Measurements from ENCODE around the gene DPP6.

Gene DPP6

DNA sequence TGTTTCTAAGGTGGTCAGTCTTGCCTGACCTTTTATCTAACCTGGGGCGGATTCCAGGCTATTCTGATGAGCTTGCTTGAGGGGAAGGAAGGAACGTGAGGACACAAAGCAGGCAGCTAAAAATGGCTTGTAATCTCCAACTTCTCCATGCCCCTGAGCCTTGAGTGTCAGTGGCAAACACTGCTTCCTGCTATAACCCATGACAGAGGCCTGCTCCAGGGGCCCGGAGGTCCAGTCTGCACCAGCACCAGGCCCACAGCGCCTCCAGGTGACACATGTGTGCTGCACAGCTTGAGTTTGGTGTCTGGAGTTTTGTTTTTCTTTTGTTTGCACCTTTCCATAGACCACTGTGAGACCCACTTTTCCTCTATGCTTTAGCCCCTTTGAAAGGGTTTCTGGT, 742.8 kb downstream of the DPP6 start:
- DNase-seq (ENCODE audit: extremely low read depth, low read depth) = no peak
- H3K4me3 ChIP-seq (replicated peaks; ENCODE audit: low read depth, low read length) = no peak overlapping the region
- TF ChIP-seq, protein P1, sequence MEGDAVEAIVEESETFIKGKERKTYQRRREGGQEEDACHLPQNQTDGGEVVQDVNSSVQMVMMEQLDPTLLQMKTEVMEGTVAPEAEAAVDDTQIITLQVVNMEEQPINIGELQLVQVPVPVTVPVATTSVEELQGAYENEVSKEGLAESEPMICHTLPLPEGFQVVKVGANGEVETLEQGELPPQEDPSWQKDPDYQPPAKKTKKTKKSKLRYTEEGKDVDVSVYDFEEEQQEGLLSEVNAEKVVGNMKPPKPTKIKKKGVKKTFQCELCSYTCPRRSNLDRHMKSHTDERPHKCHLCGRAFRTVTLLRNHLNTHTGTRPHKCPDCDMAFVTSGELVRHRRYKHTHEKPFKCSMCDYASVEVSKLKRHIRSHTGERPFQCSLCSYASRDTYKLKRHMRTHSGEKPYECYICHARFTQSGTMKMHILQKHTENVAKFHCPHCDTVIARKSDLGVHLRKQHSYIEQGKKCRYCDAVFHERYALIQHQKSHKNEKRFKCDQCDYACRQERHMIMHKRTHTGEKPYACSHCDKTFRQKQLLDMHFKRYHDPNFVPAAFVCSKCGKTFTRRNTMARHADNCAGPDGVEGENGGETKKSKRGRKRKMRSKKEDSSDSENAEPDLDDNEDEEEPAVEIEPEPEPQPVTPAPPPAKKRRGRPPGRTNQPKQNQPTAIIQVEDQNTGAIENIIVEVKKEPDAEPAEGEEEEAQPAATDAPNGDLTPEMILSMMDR (IDR thresholded peaks at IDR 0.05; ENCODE audit: low read depth, low read length, missing control alignments) = no peak

DNA sequence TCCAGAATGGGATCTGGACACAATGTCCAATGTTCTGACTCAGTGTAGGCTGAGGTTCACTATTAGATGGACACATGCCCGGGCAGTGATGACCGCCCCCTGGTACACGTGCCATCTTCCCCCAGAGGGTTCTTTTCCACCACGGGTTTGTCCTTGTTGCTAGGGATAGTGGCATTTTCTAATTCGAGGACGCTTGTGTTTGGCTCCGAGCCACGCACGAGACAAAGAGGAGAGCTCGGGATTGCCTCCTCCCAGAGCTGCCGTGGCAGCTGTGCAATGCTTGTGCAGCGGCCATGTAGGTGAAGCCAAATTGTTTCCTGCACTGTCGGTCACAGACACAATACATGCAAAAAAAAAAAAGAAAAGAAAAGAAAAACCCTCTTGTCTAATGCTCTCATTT, 743.2 kb downstream of the DPP6 start:
- TF ChIP-seq, protein P1 (IDR thresholded peaks at IDR 0.05; ENCODE audit: low read depth, low read length, missing control alignments) = no peak
- no peak overlapping the region for H3K4me3 ChIP-seq (replicated peaks; ENCODE audit: low read depth, low read length)
- no peak for DNase-seq (ENCODE audit: extremely low read depth, low read depth)

GRCh38 chr7:154804449-154804848, 752.3 kb downstream of the DPP6 start:
- DNase-seq (ENCODE audit: extremely low read depth, low read depth) = no peak
- no peak overlapping the region for H3K4me3 ChIP-seq (replicated peaks; ENCODE audit: low read depth, low read length)
- TF ChIP-seq, protein P1 (IDR thresholded peaks at IDR 0.05; ENCODE audit: low read depth, low read length, missing control alignments) = no peak

GRCh38 chr7:154812027-154812426, 759.8 kb downstream of the DPP6 start:
- no peak overlapping the region for H3K4me3 ChIP-seq (replicated peaks; ENCODE audit: low read depth, low read length)
- DNase-seq (ENCODE audit: extremely low read depth, low read depth) = no peak
- TF ChIP-seq, protein P1 (IDR thresholded peaks at IDR 0.05; ENCODE audit: low read depth, low read length, missing control alignments) = no peak

- TF ChIP-seq, protein P1 (IDR thresholded peaks at IDR 0.05; ENCODE audit: low read depth, low read length, missing control alignments) = no peak
- no peak for DNase-seq (ENCODE audit: extremely low read depth, low read depth)
- no peak overlapping the region for H3K4me3 ChIP-seq (replicated peaks; ENCODE audit: low read depth, low read length)
These were observed 765.2 kb downstream of the DPP6 start for GRCh38 chr7:154817224-154817896.

DNA sequence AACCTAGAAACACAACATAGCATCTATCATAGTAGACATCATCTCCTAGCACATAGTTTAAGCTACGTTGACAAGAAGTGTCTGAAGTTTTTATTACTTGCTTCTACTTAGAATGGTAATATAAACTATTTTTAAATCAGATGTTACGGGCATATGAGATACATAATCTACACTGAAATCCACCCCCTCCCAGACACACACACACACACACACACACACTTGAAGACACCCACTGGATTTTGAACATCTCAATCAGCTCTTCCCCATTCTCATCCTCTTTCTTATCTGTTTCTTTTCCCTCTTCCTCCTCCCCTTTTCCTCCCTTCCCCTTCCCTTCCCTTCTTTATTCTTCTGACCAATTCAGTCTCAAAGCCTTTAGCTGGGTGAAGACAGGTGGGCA, 774.8 kb downstream of the DPP6 start:
- H3K4me3 ChIP-seq (replicated peaks; ENCODE audit: low read depth, low read length) = no peak overlapping the region

More for the DNA sequence above, 774.8 kb downstream of the DPP6 start:
- no peak for DNase-seq (ENCODE audit: extremely low read depth, low read depth)
- TF ChIP-seq, protein P1 (IDR thresholded peaks at IDR 0.05; ENCODE audit: low read depth, low read length, missing control alignments) = no peak
